T-cell (primary cell): ENCODE measurements around the gene SMARCE1. TPM values are rescaled to one million over a fixed set of nuclear protein-coding genes. Genes with fewer than 3 reads are reported as not detected.
A peak's percentile ranks its signal among the peaks of the same experiment; 100 is the strongest.

Experiments
- ATAC-seq, 4 experiments: fragments of 200-7000 bp in 3 of 4; fragments of 150-1000 bp in 1 of 4; cut with Tn5 transposase; replicated peaks in 1 of 4; 1 replicate in 3 of 4; 2 replicates in 1 of 4; pipeline ENCODE4 v1.10.0; 2021; ENCODE audit warnings: moderate library complexity in 3 of 4, mild to moderate bottlenecking in 2 of 4, moderate number of reproducible peaks in 1 of 4
- CTCF ChIA-PET, 2 donors: fragments of 300-600 bp; sonication (Branson Sonifier 250); formaldehyde crosslinking; loops; one replicate each; lab custom pipeline; 2022; ENCODE audit warnings: antibody characterized with exemption in 2 of 2; lab: Charles Lee
- POLR2A ChIA-PET, 2 donors: fragments of 300-600 bp; sonication (Branson Sonifier 250); formaldehyde crosslinking; loops; one replicate each; lab custom pipeline; 2022; ENCODE audit warnings: antibody characterized with exemption in 2 of 2; lab: Charles Lee
- DNase-seq, 35 experiments: peaks; one replicate each; pipeline versions ENCODE4 v3.0.0 to v3.0.0-alpha.2; 2013 to 2023
- H3K27ac ChIP-seq: one replicate; pipeline ENCODE4 v1.5.1; 2013; ENCODE audit warnings: low read length
- H3K27me3 ChIP-seq, 2 experiments: replicated peaks in 1 of 2; 1 replicate in 1 of 2; 2 replicates in 1 of 2; pipeline versions ENCODE4 v1.6.1 to v1.7.0; 2013; ENCODE audit warnings: low read length in 1 of 2, mixed read lengths in 1 of 2; ENCODE audit not compliant: control insufficient read depth in 2 of 2, insufficient read depth in 2 of 2; ENCODE audit errors: extremely low read depth in 1 of 2
- H3K36me3 ChIP-seq, 2 donors: 1 replicate in 1 of 2; 2 replicates in 1 of 2; pipeline versions ENCODE4 v1.6.1 to v1.7.0; 2013; ENCODE audit warnings: low read length in 1 of 2; ENCODE audit not compliant: control insufficient read depth in 2 of 2, insufficient read depth in 1 of 2; ENCODE audit errors: extremely low read depth in 1 of 2
- H3K4me1 ChIP-seq, 2 experiments: 1 replicate in 1 of 2; 2 replicates in 1 of 2; pipeline versions ENCODE4 v1.6.1 to v1.7.0; 2013; ENCODE audit warnings: low read length in 2 of 2, mixed read lengths in 1 of 2; ENCODE audit not compliant: insufficient read depth in 2 of 2, control insufficient read depth in 1 of 2; ENCODE audit errors: extremely low read depth in 1 of 2
- H3K4me3 ChIP-seq, 2 donors: 1 replicate in 1 of 2; 2 replicates in 1 of 2; pipeline versions ENCODE4 v1.5.1 to v1.7.0; 2013; ENCODE audit warnings: mild to moderate bottlenecking in 2 of 2, low read length in 1 of 2, moderate library complexity in 1 of 2; ENCODE audit not compliant: control insufficient read depth in 1 of 2; ENCODE audit errors: extremely low read depth in 1 of 2
- H3K9me3 ChIP-seq: 2 replicates; pipeline ENCODE4 v1.7.0; 2013
- H3K27ac Mint-ChIP-seq, 2 donors: one replicate each; pipeline ENCODE4 v1.8.0; 2020 to 2021; ENCODE audit warnings: mild to moderate bottlenecking in 2 of 2, mixed read lengths in 2 of 2
- H3K27me3 Mint-ChIP-seq, 2 donors: one replicate each; pipeline ENCODE4 v1.8.0; 2021 to 2022; ENCODE audit warnings: mixed read lengths in 2 of 2
- H3K36me3 Mint-ChIP-seq: one replicate; pipeline ENCODE4 v1.8.0; 2021; ENCODE audit warnings: mixed read lengths
- H3K4me1 Mint-ChIP-seq, 3 donors: one replicate each; pipeline ENCODE4 v1.8.0; 2020 to 2022; ENCODE audit warnings: mixed read lengths in 3 of 3, mild to moderate bottlenecking in 1 of 3
- H3K4me3 Mint-ChIP-seq, 3 donors: one replicate each; pipeline ENCODE4 v1.8.0; 2020 to 2022; ENCODE audit warnings: mild to moderate bottlenecking in 3 of 3, mixed read lengths in 3 of 3, moderate library complexity in 3 of 3
- H3K9me3 Mint-ChIP-seq, 3 donors: one replicate each; pipeline ENCODE4 v1.8.0; 2020 to 2022; ENCODE audit warnings: mixed read lengths in 3 of 3
- WGBS: methylation state at CpG from one replicate; pipeline ENCODE4 v1.1.5; 2013; ENCODE audit warnings: missing lambda C conversion rate; ENCODE audit not compliant: insufficient coverage; 5-methylcytosine and 5-hydroxymethylcytosine counted together
- total RNA-seq, 35 experiments: library from RNA in 6 of 35; stranded (reverse) in 6 of 35; fragments of 120-200 nt in 1 of 35; gene quantifications; one replicate each; pipeline versions ENCODE4 v1.2.1 to v1.2.4 and lab custom pipeline; 2013 to 2026

SMARCE1 gene
- total RNA-seq, 5 donors from 2014 or later (not counting 1 experiment from before 2014, with no cell fraction given): 72.6 to 80.8 (median 75.8) TPM

GRCh38 chr17:40671282-40671681 lies 23.7 kb upstream of the SMARCE1 start:
- ChIA-PET CTCF (interaction anchor here in 1 of 2 donors (0.7 kb wide), 1 partner anchor 51 kb away, joined by 4 read pairs; no protein-coding TSS in a partner anchor), POLR2A (interaction anchor here in 1 of 2 donors (0.7 kb wide), 1 partner anchor 8 kb away, joined by 3 read pairs; no protein-coding TSS in a partner anchor)
- Histone ChIP-seq H3K27me3 (peaks cover 0 to 3% of the 10 kb centered on the region in 2 experiments), H3K36me3 (no peaks in the 10 kb centered on the region), H3K4me1 (no peaks in the 10 kb centered on the region), H3K9me3 (no peaks in the 10 kb centered on the region), H3K4me3 (no peak overlapping the region), H3K27ac (no peak overlapping the region)
- Mint-ChIP-seq H3K27ac (no peak overlapping the region), H3K27me3 (peaks cover 12 to 19% of the 10 kb centered on the region in 2 donors), H3K36me3 (no peaks in the 10 kb centered on the region), H3K9me3 (no peaks in the 10 kb centered on the region), H3K4me1 (no peaks in the 10 kb centered on the region), H3K4me3 (no peak overlapping the region)
- WGBS: 49% methylated on average over 3 of the region's 4 CpGs
- ATAC-seq: no peak
- no peak for DNase-seq

DNA sequence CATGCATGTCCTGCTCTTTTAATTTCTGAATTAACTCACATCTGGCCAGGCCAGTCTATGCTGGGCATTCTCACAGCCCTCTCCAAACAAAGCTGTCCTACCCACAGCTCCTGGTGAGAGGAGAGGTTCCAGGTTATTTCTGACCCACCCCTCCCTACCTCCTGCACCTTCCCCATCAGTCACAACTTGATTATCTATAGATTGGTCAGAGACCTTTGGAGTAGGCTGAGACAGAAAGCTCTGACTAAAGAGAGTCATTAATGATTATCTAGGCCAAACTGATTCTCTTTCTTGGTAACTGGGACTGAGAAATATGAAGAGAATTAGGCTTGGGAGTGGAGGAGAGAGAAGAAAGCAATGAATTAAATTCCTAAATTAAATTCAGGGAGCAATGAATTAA lies 18.7 kb upstream of the SMARCE1 start:
- no peaks in the 10 kb centered on the region for H3K9me3 ChIP-seq
- Mint-ChIP-seq H3K4me1 (peaks cover 3 to 6% (median 5%) of the 10 kb centered on the region in 3 donors), H3K27ac (no peak overlapping the region), H3K9me3 (no peaks in the 10 kb centered on the region), H3K4me3 (no peak overlapping the region), H3K27me3 (peaks cover 22 to 26% of the 10 kb centered on the region in 2 donors), H3K36me3 (no peaks in the 10 kb centered on the region)
- H3K27ac ChIP-seq: no peak overlapping the region
- H3K27me3 ChIP-seq: peaks cover 4 to 6% of the 10 kb centered on the region in 2 experiments
- CTCF ChIA-PET: no interaction called here
- no peaks in the 10 kb centered on the region for H3K36me3 ChIP-seq
- ATAC-seq: no peak
- POLR2A ChIA-PET: no interaction called here
- H3K4me1 ChIP-seq: peaks cover 0 to 2% of the 10 kb centered on the region in 2 experiments
- no peak overlapping the region for H3K4me3 ChIP-seq
- no peak for DNase-seq

GRCh38 chr17:40664582-40665333 lies 17.1 kb upstream of the SMARCE1 start, which contains the start of gene KRT222:
KRT222 (minus strand) TSS chr17:40665177; CDS start chr17:40665099, 78 bp downstream.
- Histone ChIP-seq H3K27ac (no peak within 1 kb of the TSS), H3K9me3 (no peaks in the 10 kb centered on the region), H3K4me1 (peaks cover 0 to 2% of the 10 kb centered on the region in 2 experiments), H3K36me3 (no peaks in the 10 kb centered on the region), H3K27me3 (peaks cover 4 to 8% of the 10 kb centered on the region in 2 experiments), H3K4me3 (no peak within 1 kb of the TSS)
- H3K4me1 Mint-ChIP-seq: peaks cover 6 to 10% (median 9%) of the 10 kb centered on the region in 3 donors
- ChIA-PET CTCF (interaction anchor here in 1 of 2 donors (0.9 kb wide), 1 partner anchor 21 kb away, joined by 3 read pairs; no protein-coding TSS in a partner anchor), POLR2A (no interaction called here)
- H3K36me3 Mint-ChIP-seq: no peaks in the 10 kb centered on the region
- DNase-seq (no peak), ATAC-seq (no peak)
- H3K27ac Mint-ChIP-seq: no peak within 1 kb of the TSS
- WGBS: 26% methylated on average over 9 of the region's 12 CpGs
- H3K4me3 Mint-ChIP-seq: peak within 1 kb of the TSS in 2 of 3 donors; percentile 36 to 53
- H3K9me3 Mint-ChIP-seq: no peaks in the 10 kb centered on the region
- peaks cover 24 to 26% of the 10 kb centered on the region in 2 donors for H3K27me3 Mint-ChIP-seq

GRCh38 chr17:40663252-40663651 lies 15.6 kb upstream of the SMARCE1 start:
- Histone ChIP-seq H3K36me3 (no peaks in the 10 kb centered on the region), H3K27me3 (peaks cover 4 to 15% of the 10 kb centered on the region in 2 experiments), H3K4me1 (peaks cover 0 to 4% of the 10 kb centered on the region in 2 experiments), H3K9me3 (no peaks in the 10 kb centered on the region), H3K4me3 (no peak overlapping the region), H3K27ac (no peak overlapping the region)
- Mint-ChIP-seq H3K27me3 (peaks cover 32% of the 10 kb centered on the region in 2 donors), H3K9me3 (no peaks in the 10 kb centered on the region), H3K36me3 (no peaks in the 10 kb centered on the region), H3K4me3 (no peak overlapping the region), H3K4me1 (peaks cover 8 to 13% (median 10%) of the 10 kb centered on the region in 3 donors), H3K27ac (peak overlapping the region in 1 of 2 donors; percentile 60)
- DNase-seq: no peak
- ATAC-seq: no peak
- WGBS: no CpG with 5 or more reads among the region's 3 CpGs
- ChIA-PET POLR2A (interaction anchor here in 1 of 2 donors (0.6 kb wide), 1 partner anchor 8 kb away, joined by 3 read pairs; no protein-coding TSS in a partner anchor), CTCF (no interaction called here)

GRCh38 chr17:40659911-40660310 lies 12.3 kb upstream of the SMARCE1 start:
- H3K27ac ChIP-seq: no peak overlapping the region

GRCh38 chr17:40658396-40658795 lies 10.8 kb upstream of the SMARCE1 start:
- no peak overlapping the region for H3K4me3 ChIP-seq
- DNase-seq (no peak), ATAC-seq (no peak)
- peaks cover 5 to 7% (median 6%) of the 10 kb centered on the region in 3 donors for H3K4me1 Mint-ChIP-seq
- no peak overlapping the region for H3K4me3 Mint-ChIP-seq
- no peaks in the 10 kb centered on the region for H3K36me3 ChIP-seq
- no peaks in the 10 kb centered on the region for H3K9me3 Mint-ChIP-seq
- H3K27ac Mint-ChIP-seq: no peak overlapping the region
- peaks cover 0 to 2% of the 10 kb centered on the region in 2 experiments for H3K4me1 ChIP-seq
- H3K27ac ChIP-seq: no peak overlapping the region
- peaks cover 13 to 20% of the 10 kb centered on the region in 2 donors for H3K27me3 Mint-ChIP-seq
- H3K36me3 Mint-ChIP-seq: no peaks in the 10 kb centered on the region
- H3K9me3 ChIP-seq: no peaks in the 10 kb centered on the region
- peaks cover 0 to 14% of the 10 kb centered on the region in 2 experiments for H3K27me3 ChIP-seq
- ChIA-PET CTCF (no interaction called here), POLR2A (no interaction called here)

More at GRCh38 chr17:40659911-40660310, 12.3 kb upstream of the SMARCE1 start:
- peak; percentile 41 to 80 (median 72) for ATAC-seq
- H3K4me3 ChIP-seq: no peak overlapping the region
- no CpG with 5 or more reads among the region's 7 CpGs for WGBS
- H3K4me3 Mint-ChIP-seq: no peak overlapping the region
- peak overlapping the region in 1 of 2 donors; percentile 75 for H3K27ac Mint-ChIP-seq
- DNase-seq: peak in 19 of 35 experiments; percentile 2 to 44 (median 15)
- H3K27me3 ChIP-seq: peaks cover 4 to 15% of the 10 kb centered on the region in 2 experiments
- ChIA-PET CTCF (interaction anchor here in 1 of 2 donors (0.7 kb wide), 1 partner anchor 24 kb away, joined by 3 read pairs; no protein-coding TSS in a partner anchor), POLR2A (interaction anchor here in 1 of 2 donors (0.7 kb wide), 1 partner anchor 334 kb away, joined by 6 read pairs; no protein-coding TSS in a partner anchor)
- H3K27me3 Mint-ChIP-seq: peaks cover 16 to 22% of the 10 kb centered on the region in 2 donors
- peaks cover 0 to 4% of the 10 kb centered on the region in 2 experiments for H3K4me1 ChIP-seq
- H3K36me3 ChIP-seq: no peaks in the 10 kb centered on the region
- H3K4me1 Mint-ChIP-seq: peaks cover 7 to 10% (median 8%) of the 10 kb centered on the region in 3 donors
- H3K36me3 Mint-ChIP-seq: no peaks in the 10 kb centered on the region
- no peaks in the 10 kb centered on the region for H3K9me3 ChIP-seq
- H3K9me3 Mint-ChIP-seq: no peaks in the 10 kb centered on the region
